GM18517 (cell line): ENCODE results near the gene MSH6.

Source experiments
- ATAC-seq: cut with Tn5 transposase; IDR thresholded peaks from one replicate; pipeline ENCODE4 v1.9.1; 2021; ENCODE audit warnings: mild to moderate bottlenecking, moderate library complexity; ENCODE audit not compliant: unreplicated experiment

MSH6 gene

GRCh38 chr2:47778698-47779425 is 4.1 kb upstream of the MSH6 start:
- no peak for ATAC-seq

- ATAC-seq, result no peak
Observed at GRCh38 chr2:47779426-47779790, 3.5 kb upstream of the MSH6 start.

GRCh38 chr2:47782381-47782670 is 619 bp upstream of the MSH6 start:
- no peak for ATAC-seq

- ATAC-seq, result peak; percentile 24
Observed at GRCh38 chr2:47783486-47784351, 774 bp downstream of the MSH6 start.

DNA sequence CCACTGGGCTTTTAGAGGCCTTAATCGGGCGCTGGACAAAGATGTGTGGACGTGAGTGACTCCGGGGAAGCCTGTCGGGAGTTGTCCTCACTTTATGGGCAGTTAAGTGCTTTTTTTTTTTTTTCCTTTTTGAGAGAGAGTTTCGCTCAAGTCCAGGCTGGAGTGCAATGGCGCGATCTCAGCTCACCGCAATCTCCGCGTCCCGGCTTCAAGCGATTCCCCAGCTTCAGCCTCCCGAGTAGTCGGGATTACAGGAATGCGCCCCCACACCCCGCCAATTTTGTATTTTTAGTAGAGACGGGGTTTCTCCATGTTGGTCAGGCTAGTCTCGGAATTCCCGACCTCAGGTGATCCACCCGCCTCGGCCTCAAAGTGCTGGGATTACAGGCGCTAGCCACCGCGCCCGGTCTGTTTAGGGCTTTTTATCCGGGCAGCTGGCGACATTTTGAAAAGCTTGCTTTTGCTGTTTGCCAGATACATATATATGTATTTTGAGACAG is 1.5 kb downstream of the MSH6 start:
- ATAC-seq, result no peak

- ATAC-seq, result no peak
Observed at GRCh38 chr2:47785986-47786385, 3.0 kb downstream of the MSH6 start.

DNA sequence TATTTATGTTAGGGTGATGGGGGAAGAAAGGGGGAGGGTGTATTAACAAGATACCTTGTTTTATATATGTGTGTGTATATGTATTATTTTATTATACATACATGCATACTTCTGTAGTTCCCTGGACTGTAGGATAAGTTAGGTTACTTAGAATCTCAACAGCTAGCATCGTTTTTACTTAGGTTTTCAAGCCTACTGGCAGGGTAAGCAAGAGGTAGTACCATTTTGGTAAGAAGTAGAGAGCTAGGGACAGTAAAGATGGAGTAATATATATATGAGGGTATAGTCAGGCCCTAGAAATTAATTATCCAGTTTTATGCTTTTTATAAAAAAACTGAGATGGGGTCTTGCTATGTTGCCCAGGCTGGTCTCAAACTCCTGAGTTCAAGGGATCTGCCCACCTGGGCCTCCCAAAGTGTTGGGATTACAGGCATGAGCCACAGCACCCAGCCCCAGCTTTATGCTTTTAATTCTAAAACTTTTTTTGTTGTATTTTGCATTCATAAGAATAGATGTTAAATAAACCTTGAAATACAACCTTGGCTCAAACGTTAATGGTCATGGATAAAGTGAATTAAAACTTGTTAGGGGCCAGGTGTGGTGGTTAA is 13.2 kb downstream of the MSH6 start:
- no peak for ATAC-seq

DNA sequence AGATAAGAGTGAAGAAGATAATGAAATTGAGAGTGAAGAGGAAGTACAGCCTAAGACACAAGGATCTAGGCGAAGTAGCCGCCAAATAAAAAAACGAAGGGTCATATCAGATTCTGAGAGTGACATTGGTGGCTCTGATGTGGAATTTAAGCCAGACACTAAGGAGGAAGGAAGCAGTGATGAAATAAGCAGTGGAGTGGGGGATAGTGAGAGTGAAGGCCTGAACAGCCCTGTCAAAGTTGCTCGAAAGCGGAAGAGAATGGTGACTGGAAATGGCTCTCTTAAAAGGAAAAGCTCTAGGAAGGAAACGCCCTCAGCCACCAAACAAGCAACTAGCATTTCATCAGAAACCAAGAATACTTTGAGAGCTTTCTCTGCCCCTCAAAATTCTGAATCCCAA is 15.7 kb downstream of the MSH6 start:
- ATAC-seq, result no peak

DNA sequence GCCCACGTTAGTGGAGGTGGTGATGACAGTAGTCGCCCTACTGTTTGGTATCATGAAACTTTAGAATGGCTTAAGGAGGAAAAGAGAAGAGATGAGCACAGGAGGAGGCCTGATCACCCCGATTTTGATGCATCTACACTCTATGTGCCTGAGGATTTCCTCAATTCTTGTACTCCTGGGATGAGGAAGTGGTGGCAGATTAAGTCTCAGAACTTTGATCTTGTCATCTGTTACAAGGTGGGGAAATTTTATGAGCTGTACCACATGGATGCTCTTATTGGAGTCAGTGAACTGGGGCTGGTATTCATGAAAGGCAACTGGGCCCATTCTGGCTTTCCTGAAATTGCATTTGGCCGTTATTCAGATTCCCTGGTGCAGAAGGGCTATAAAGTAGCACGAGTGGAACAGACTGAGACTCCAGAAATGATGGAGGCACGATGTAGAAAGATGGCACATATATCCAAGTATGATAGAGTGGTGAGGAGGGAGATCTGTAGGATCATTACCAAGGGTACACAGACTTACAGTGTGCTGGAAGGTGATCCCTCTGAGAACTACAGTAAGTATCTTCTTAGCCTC is 16.2 kb downstream of the MSH6 start:
- no peak for ATAC-seq

DNA sequence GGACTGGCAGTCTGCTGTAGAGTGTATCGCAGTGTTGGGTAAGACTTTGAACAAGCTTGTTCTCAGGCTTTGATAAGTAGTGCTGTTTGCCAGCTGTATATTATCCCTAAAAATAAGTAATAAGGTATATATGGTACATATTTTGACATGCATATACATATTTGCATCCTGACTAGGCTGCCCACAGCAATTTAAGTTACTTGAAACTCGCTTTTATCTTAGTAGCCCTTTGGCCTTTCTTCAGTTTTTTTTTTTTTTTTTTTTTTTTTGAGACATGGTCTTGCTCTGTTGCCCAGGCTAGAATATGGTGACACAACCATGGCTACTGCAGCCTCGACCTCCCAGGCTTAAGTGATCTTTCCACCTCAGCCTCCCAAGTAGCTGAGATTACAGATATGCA is 18.2 kb downstream of the MSH6 start:
- no peak for ATAC-seq

DNA sequence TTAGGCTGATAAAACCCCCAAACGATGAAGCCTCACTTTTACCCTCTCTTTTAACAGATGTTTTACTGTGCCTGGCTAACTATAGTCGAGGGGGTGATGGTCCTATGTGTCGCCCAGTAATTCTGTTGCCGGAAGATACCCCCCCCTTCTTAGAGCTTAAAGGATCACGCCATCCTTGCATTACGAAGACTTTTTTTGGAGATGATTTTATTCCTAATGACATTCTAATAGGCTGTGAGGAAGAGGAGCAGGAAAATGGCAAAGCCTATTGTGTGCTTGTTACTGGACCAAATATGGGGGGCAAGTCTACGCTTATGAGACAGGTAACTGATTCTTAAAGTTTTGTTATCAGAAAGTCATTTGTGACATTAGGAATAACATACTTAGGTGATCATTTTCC is 20.4 kb downstream of the MSH6 start:
- no peak for ATAC-seq

DNA sequence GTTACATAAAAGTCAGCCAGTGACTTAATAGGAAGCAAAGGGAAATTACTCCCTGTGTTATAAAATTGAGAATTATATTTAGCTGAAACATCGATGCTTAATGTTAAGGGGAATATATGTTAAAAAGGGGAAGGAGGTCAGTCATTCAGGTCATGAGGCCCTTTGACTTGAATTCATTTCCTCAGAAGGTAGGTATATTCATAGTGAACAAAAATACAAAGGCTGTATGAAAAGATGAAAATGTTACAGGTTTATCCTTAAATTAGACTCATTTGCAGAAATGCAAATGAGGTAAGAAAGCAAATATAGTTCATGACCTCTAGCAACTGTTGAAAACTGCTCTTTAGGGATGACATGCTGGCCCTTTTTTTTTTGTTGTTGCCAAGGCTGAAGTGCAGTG is 20.8 kb downstream of the MSH6 start:
- no peak for ATAC-seq

DNA sequence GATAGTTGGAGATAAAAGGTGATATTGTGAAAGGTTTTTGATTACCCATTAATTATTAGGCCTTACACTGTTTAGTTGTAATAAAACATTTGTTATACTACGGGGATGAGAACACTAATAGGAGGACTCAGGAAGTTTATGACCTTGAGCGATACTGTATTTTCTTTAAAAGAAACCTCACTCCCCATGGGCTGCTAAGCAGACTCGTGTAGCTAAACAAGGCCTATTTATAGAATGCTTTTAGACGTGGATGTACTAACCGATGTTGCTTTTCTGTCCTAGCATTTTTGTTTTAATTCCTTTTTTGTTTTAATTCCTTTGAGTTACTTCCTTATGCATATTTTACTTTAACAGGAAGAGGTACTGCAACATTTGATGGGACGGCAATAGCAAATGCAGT is 22.9 kb downstream of the MSH6 start:
- no peak for ATAC-seq

DNA sequence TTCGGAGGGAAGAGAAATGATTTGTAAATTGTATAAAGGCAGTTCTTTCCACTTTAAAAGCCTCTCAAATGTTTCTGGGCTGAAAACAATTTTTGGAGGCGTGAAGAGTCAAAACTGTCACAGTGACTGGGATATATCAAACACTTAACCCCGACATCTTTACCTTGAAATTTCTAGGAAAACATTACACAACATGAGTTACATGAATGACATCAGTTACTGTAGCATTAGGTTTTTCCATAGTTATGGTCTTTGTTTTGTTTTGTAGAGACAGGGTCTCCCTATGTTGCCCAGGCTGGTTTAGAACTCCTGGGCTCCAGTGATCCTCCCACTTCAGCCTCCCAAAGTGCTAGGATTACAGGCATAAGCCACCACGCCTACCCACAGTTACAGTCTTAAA is 25.7 kb downstream of the MSH6 start:
- ATAC-seq, result no peak

GRCh38 chr2:47809903-47810302 is 27.0 kb downstream of the MSH6 start:
- no peak for ATAC-seq

DNA sequence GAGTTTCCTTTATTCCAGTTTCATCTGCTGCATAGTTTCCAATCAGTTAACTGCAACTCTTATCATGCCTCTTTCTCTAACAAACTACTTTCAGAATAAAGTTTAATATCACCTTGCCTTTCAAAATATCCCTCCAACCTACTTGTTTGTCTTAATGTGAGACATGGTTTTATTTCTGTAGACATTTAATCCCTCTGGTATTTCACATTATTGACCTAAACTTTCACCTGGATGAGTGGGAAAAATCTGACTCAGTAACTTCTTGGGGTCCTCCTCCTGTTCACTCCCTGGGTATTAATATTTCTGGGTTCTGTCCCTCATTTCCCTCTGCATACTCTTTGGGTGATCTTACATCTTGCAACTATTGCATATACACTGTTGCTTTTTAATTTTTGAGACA is 27.9 kb downstream of the MSH6 start:
- no peak for ATAC-seq

- ATAC-seq, result no peak
Observed at GRCh38 chr2:47811668-47812067, 28.7 kb downstream of the MSH6 start.

GRCh38 chr2:47815764-47816163 is 32.8 kb downstream of the MSH6 start:
- no peak for ATAC-seq

DNA sequence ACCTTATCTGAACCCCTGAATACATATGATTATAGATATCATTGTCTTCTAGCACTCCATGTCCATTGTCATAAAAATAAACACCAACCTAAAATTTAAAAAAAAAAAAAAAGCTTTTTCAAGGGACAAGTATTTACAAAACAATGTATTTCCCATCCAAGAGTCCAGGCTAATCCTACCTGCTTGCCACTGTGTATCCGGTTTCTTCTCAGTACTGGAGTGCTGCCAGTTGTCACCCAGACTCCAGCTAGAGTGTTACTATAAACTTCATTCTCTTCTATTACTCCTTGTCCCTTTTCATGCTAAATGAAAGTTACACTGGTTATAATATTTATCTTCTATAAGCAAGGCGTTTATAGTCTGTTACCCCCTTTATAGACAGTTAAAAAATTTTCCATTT is 35.8 kb downstream of the MSH6 start:
- ATAC-seq, result no peak

- no peak for ATAC-seq
Observed at GRCh38 chr2:47819834-47820233, 36.9 kb downstream of the MSH6 start.

GRCh38 chr2:47822518-47822917 is 39.6 kb downstream of the MSH6 start:
- ATAC-seq, result no peak

DNA sequence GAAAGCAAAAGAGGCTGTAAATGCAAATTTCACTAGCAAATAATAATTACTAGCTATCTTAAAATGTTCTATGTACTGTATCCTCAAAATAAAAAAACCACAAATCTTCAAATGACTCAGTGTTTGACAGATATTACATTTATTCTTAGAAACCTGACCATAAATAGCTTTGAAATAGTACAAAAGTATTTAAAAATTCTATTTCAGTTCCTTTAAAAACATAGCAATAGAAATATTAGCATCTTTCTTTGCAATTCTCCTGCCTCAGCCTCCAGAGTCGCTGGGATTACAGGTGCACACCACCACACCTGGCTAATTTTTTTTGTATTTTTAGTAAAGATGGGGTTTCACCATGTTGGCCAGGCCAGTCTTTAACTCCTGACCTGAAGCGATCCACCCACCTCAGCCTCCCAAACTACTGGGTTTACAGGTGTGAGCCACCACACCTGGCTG is 50.6 kb downstream of the MSH6 start:
- peak; percentile 92 for ATAC-seq
